Measurements from ENCODE around the gene ELF5.

ELF5 gene

DNA sequence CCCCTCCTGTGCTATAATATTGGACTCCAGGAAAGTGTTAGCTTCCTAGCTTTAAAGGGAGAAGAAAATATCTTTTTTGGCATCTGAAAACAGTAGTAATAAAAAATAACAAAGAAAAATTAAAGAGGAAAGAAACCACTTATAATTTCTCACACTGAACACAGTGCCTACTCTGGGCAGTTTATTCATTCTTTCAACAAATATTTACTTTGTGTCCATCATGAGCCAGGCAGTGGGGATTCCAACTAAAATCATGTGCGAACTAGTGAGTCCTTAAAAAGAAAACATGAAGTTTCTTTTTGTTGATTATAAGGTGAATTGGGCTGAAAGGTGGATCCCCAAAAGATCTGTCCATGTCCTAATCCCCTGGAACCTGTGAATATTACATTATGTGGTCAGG lies 16.0 kb upstream of the ELF5 start:
- TF ChIP-seq, protein P1, sequence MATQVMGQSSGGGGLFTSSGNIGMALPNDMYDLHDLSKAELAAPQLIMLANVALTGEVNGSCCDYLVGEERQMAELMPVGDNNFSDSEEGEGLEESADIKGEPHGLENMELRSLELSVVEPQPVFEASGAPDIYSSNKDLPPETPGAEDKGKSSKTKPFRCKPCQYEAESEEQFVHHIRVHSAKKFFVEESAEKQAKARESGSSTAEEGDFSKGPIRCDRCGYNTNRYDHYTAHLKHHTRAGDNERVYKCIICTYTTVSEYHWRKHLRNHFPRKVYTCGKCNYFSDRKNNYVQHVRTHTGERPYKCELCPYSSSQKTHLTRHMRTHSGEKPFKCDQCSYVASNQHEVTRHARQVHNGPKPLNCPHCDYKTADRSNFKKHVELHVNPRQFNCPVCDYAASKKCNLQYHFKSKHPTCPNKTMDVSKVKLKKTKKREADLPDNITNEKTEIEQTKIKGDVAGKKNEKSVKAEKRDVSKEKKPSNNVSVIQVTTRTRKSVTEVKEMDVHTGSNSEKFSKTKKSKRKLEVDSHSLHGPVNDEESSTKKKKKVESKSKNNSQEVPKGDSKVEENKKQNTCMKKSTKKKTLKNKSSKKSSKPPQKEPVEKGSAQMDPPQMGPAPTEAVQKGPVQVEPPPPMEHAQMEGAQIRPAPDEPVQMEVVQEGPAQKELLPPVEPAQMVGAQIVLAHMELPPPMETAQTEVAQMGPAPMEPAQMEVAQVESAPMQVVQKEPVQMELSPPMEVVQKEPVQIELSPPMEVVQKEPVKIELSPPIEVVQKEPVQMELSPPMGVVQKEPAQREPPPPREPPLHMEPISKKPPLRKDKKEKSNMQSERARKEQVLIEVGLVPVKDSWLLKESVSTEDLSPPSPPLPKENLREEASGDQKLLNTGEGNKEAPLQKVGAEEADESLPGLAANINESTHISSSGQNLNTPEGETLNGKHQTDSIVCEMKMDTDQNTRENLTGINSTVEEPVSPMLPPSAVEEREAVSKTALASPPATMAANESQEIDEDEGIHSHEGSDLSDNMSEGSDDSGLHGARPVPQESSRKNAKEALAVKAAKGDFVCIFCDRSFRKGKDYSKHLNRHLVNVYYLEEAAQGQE (IDR thresholded peaks at IDR 0.05; ENCODE audit: insufficient read depth in 1 of 2, low read depth in 2 of 2, low read length in 2 of 2): no peak
- TF ChIP-seq TAF1 (IDR thresholded peaks at IDR 0.05; ENCODE audit: borderline replicate concordance, insufficient read depth, low read length): no peak
- no peak for TF ChIP-seq FOXP2 (optimal IDR thresholded peaks at IDR 0.05; ENCODE audit: borderline replicate concordance, extremely low read depth, extremely low read length, insufficient read depth)
- TF ChIP-seq POLR2AphosphoS5 (IDR thresholded peaks at IDR 0.05; ENCODE audit: low read depth, low read length): no peak
- TF ChIP-seq SIN3A (IDR thresholded peaks at IDR 0.05; ENCODE audit: borderline replicate concordance, insufficient read depth, low read length): no peak

DNA sequence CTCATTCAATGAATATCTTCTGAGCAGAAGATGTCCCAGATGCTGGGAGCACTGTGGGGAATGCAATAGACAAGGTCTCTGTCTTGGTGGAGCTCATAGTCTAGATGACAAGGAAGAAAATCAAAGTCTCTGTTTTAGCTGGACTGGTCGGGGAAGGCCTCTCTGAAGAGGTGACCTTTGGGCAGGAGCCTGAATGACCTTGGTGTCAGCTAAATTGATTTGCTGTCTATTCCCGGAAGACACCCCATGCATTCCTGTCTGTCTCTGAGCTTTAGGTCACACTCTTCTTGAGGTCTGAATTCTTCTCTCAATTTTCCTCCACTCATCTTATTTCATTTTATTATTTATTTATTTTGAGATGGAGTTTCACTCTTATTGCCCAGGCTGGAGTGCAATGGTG lies 14.5 kb upstream of the ELF5 start:
- no peak for TF ChIP-seq TAF1 (IDR thresholded peaks at IDR 0.05; ENCODE audit: borderline replicate concordance, insufficient read depth, low read length)
- no peak for TF ChIP-seq SIN3A (IDR thresholded peaks at IDR 0.05; ENCODE audit: borderline replicate concordance, insufficient read depth, low read length)
- TF ChIP-seq FOXP2 (optimal IDR thresholded peaks at IDR 0.05; ENCODE audit: borderline replicate concordance, extremely low read depth, extremely low read length, insufficient read depth): no peak
- no peak for TF ChIP-seq POLR2AphosphoS5 (IDR thresholded peaks at IDR 0.05; ENCODE audit: low read depth, low read length)
- TF ChIP-seq, protein P1 (IDR thresholded peaks at IDR 0.05; ENCODE audit: insufficient read depth in 1 of 2, low read depth in 2 of 2, low read length in 2 of 2): no peak

DNA sequence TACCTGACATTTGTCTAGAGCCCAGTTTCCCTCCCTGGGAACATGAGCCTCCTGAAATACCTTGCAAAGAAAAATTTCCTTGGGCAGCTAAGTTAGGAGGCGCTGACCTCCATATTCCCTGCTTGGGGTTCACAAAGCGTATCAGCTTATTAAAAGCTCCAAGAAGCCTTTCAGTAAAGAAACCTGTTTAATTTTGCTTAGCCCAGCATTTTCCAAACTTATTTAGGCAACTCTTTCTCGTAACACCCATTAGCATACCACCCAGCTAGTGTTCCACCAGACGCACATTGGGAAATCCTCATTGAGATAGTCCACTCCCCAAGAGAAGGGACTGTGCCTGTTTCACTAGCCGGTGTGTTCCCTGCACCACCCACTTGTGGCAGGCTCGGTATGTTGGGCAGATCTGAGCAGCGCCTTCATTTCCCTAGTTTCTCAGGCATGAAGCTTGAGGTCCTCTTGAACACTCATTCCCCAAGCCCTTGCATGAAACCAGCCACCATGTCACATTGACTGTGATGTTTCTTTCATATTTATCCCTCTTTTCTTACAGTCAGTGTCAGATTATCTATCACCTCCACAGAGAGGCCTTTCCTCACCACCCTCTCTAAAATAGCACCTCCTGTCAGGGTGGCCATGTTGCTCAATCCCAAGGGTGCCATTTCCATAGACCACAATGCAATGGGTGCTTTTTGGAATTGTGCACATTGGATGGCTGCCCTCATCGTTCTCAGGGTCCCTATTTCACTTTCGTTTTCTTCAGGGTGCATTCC lies 12.5 kb upstream of the ELF5 start:
- TF ChIP-seq POLR2AphosphoS5 (IDR thresholded peaks at IDR 0.05; ENCODE audit: low read depth, low read length) (no peak), FOXP2 (optimal IDR thresholded peaks at IDR 0.05; ENCODE audit: borderline replicate concordance, extremely low read depth, extremely low read length, insufficient read depth) (no peak), SIN3A (IDR thresholded peaks at IDR 0.05; ENCODE audit: borderline replicate concordance, insufficient read depth, low read length) (no peak), TAF1 (IDR thresholded peaks at IDR 0.05; ENCODE audit: borderline replicate concordance, insufficient read depth, low read length) (no peak)
- TF ChIP-seq, protein P1 (IDR thresholded peaks at IDR 0.05; ENCODE audit: insufficient read depth in 1 of 2, low read depth in 2 of 2, low read length in 2 of 2): no peak

DNA sequence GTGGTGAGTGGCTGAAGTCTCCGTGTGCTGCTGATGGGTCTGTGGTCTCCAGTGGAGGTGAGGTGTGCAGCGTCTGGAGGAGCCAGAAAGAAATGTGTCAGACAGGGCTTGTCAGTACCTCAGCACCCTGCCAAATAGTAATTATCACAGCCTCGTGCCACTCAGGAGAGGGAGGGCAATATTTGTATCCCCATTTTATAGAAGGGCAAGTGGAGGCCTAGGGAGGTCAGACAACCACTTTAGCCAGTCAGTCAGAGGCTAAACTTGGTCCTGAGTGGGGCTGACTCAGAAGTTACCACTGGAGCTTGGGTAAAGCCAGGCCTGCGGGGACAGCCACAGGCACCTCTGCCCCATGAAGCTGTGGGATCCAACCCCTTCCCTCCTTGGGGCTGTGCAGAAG lies 11.5 kb upstream of the ELF5 start:
- TF ChIP-seq, protein P1 (IDR thresholded peaks at IDR 0.05; ENCODE audit: insufficient read depth in 1 of 2, low read depth in 2 of 2, low read length in 2 of 2): no peak
- no peak for TF ChIP-seq POLR2AphosphoS5 (IDR thresholded peaks at IDR 0.05; ENCODE audit: low read depth, low read length)
- no peak for TF ChIP-seq FOXP2 (optimal IDR thresholded peaks at IDR 0.05; ENCODE audit: borderline replicate concordance, extremely low read depth, extremely low read length, insufficient read depth)
- no peak for TF ChIP-seq SIN3A (IDR thresholded peaks at IDR 0.05; ENCODE audit: borderline replicate concordance, insufficient read depth, low read length)
- TF ChIP-seq TAF1 (IDR thresholded peaks at IDR 0.05; ENCODE audit: borderline replicate concordance, insufficient read depth, low read length): no peak

All from PFSK-1 (cell line).